ENCODE results near the gene DENND1A.

DNA sequence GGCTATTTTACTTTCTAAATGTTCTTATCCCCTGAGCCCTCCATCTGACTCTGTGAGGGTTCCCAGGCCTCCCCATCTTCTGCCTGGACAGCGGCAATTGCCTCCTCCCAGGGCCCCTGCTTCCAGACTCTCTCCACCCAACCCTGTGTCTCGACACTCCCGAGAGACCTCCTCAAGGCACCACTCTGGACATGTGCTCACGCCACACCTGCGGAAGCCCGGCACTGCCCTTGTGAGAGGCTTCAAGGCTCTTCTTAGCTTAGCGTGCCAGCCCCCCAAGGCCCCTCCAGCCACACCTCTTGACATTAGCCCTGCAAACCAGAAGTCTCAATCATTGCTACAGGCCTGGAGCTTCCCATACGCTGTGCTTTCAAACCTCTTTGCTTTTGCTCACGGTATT lies 449.8 kb downstream of the DENND1A start:
- TF ChIP-seq, protein P1, sequence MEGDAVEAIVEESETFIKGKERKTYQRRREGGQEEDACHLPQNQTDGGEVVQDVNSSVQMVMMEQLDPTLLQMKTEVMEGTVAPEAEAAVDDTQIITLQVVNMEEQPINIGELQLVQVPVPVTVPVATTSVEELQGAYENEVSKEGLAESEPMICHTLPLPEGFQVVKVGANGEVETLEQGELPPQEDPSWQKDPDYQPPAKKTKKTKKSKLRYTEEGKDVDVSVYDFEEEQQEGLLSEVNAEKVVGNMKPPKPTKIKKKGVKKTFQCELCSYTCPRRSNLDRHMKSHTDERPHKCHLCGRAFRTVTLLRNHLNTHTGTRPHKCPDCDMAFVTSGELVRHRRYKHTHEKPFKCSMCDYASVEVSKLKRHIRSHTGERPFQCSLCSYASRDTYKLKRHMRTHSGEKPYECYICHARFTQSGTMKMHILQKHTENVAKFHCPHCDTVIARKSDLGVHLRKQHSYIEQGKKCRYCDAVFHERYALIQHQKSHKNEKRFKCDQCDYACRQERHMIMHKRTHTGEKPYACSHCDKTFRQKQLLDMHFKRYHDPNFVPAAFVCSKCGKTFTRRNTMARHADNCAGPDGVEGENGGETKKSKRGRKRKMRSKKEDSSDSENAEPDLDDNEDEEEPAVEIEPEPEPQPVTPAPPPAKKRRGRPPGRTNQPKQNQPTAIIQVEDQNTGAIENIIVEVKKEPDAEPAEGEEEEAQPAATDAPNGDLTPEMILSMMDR (IDR thresholded peaks at IDR 0.05; ENCODE audit: insufficient read depth, low read depth, low read length): no peak
- no peak for TF ChIP-seq EZH2 (IDR thresholded peaks at IDR 0.05; ENCODE audit: insufficient read depth, low read length)

Data from astrocyte (in vitro differentiated cells and primary cell).